Fibroblast of skin of scalp (primary cell): Measurements from ENCODE around the gene TRHDE.

Experiments
- DNase-seq: peaks from one replicate; pipeline ENCODE4 v3.0.0-alpha.2; 2013

TRHDE gene

DNA sequence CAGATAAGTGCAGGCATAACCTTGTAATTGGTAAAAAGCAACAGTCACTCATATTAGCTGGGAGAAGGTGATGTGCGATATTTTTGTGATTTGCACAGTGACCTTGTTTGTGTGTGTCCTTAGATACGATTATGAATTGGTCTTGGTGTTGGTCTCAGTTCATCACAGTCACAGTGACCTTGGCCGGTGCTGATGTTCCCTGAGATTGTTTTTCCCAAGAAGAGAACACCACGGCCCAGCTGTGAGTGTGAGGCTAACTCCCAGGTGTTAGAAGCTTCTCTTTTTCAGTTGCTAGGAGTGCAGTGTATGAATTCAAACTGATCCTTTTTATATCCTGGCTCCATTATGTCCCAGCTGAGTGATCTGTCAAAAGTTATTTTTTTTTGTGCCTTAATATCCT lies 46.2 kb downstream of the TRHDE start:
- no peak for DNase-seq

DNA sequence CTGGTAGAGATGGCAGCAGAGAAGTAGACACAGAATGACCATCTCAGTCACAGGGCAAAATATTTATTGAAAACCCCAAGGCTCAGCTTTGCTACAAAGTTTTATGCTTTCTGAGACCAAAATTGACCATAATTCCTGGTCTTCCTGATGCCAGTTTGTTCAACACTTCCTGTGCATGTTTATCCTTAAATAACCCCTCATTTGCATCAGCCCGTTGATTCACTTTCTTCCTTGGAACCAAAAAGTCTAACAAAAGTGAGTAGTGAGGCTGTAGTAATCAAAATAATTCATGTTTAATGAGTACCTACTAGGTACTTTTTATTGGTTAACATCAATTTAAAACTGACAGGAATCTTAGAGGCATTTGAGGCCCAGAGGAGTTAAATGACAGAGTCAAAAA lies 51.7 kb downstream of the TRHDE start:
- peak; percentile 26 for DNase-seq

DNA sequence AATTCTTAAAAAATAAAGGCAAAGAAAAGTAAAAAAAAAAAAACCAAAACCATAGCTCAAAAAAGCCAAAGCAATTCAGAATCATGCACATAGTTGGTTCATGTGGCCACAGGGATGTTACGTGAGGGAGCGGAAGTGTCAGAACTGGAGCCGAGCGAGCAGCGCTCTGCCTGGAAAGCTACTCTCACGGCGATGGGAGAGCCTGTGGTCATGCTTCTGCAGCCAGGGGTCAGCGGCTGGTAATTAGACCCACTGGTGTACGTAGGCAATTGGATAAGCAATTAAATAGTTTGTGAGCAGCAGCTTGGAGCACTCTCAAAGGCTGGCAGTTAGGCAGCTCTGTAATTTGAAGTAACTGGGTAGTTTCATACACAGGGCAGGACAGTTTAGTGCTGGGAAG lies 58.1 kb downstream of the TRHDE start:
- DNase-seq = no peak

DNA sequence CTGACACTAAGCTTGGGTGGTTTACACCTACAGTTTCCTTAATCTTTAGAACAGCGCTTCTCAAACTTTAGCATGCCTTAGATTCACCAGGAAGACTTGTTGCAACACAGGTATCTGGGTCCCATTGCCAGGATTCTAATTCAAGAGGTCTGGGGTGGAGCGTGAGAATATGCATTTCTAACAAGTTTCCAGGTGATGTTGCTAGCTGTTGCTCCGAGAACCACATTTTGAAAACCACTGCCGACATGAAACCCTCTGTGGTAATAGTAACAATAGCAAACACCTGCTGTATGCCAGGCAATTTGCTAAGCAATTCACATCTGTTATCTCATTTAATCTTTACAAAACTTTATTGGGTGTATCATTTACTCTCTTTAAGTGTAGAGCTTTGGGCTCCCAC lies 58.6 kb downstream of the TRHDE start:
- no peak for DNase-seq

DNA sequence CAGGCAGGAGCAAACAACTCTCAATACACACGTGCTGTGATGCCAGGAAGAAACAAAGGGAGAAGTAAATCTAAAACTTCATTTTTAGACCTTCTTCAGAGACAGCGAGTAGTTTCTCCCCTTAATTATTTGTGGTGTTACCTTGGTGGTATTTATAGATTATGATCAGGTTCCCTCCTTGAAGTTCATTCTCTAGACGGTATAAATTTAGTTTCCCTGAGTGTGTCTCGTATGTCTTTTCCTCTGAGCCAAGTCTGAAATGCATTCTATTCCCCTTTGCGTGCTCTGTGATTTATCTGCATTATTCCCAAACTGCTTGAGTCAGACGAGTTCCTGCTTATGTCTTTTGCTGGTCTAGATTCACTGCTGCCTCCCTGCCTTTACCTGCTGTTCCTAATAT lies 65.2 kb downstream of the TRHDE start:
- DNase-seq = no peak

DNA sequence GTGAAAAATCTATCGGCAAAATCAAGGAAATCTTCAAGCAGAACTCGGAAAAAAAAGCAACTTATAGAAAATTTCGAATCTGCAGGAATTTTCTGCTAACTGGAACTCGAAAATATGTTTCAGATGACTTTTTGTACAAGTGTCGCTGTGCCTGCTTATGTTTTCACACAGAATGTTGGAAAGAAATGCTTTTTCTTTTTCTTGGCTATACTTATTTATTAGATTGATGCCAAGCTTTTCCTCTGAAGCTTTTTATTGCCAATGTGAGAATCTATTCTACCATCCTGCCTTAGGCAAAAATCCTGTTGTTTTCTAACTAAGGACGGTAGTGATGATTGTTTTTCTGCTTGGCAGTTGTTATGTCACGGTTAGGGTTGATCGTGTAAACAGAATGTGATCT lies 65.8 kb downstream of the TRHDE start:
- DNase-seq = no peak

DNA sequence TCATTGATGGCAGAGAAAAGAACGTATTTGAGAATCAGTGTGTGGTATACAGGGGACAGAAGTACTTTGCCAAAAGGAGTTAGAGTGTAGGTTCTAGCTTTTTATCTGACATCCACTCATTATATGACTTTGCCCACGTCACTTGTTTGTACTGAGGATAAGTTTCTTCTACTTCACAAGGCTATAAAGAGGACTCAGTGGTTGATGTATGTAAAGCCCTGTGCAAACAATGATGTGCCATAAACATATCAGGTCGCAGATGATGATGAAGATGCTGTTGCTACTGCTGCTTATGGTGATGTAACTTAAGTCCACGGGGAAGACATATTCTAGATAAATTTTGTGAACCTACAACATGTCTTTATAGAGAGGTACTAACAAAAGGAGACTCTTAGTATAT lies 66.3 kb downstream of the TRHDE start:
- DNase-seq = no peak

DNA sequence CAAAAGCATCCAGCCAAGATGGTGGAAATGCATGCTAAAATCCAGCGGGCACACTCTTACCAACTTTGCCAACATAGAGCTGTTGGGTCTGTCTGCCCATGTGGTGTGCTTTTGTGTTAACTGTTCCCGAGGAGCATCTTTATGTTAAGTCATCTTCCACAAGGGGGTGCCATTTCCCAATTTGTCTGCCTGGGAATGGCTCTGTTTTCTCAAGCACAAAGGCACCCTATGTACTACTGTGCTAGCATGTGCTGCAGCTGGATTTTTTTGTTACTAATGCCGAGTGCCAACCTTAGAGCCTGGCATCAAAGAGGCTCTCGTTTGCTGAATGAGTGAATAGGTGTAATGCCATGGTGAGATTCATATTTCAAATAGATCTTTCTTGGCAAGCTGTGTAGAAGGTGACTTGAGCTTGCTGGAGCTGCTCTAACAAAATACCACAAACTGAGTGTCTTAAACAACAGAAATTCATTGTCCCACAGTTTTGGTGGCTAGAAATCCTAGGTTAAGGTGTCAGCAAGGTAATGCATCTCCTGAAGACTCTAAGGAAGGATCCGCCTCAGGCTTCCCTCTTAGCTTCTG lies 74.3 kb downstream of the TRHDE start:
- peak; percentile 75 for DNase-seq

DNA sequence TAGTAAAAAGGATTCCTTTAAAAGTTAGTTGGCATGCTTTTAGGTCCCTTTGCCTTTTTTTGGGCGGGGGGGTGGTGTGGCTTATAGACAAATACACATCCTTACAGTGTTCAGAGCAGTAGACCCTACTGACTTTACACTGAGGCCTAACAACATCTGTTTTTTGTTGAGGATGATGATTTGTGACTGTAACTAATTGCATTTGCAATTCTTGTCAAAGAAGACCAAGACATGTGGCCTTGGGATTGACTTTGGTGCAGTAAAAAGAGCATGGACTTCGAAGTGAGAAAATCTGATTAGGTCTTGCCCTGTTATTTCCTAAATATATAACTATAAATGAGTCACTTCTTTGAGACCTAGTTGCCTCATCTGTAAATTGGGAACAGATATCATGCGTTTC lies 77.3 kb downstream of the TRHDE start:
- no peak for DNase-seq

DNA sequence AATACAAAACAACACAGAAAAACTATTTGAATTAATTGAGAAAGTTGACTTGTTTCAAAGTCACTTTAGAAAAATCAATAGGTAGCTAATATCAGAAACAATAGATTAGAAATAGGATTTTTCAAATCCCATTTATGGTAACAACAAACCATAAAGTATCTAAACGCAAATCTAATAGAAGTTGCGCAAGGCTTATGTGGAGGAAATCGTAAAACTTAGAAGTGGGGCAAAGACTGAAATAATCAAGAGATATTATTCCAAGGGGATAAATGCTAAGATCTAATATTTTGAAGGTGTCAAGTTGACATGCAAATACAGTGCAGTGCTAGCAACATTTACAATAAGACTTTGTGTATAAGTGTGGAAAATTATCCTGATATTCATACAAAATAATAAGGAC lies 87.2 kb downstream of the TRHDE start:
- no peak for DNase-seq

DNA sequence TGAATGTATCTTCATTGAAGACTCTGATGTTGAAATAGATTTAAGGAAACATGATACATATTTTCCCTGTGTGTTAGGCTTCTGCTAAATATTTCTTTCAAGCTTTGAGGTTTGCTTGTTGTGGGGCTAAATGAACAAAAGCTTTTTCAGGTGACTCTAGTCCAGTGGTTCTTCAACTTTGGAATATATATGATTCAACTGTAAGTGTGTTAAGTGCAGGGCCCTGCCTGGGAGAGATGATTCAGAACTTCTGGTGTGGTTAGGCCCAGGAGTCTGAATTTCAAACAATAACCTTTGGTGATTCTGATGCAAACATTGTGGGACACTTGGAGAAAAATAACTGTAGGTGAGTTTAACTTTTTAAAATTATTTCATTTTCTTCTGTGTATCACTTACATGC lies 93.0 kb downstream of the TRHDE start:
- DNase-seq = no peak

DNA sequence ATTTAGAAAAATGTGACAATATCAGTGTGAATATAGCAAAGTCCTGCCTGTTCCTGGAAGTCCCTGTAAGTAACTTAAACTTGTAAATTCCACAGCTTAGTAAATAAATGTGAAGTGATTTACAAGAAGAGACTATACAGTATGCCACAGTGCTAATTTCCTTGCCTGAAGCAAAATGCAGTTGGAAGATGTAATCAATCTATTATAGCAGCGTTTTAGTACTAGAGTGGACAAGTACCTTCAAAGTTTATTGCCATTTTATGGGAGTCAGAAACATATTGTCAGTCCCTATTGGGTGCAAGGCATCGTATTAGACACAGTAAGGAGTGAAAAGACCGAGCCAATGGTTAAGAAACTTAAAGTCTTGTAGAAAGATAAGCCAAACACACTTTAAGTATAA lies 94.1 kb downstream of the TRHDE start:
- no peak for DNase-seq

DNA sequence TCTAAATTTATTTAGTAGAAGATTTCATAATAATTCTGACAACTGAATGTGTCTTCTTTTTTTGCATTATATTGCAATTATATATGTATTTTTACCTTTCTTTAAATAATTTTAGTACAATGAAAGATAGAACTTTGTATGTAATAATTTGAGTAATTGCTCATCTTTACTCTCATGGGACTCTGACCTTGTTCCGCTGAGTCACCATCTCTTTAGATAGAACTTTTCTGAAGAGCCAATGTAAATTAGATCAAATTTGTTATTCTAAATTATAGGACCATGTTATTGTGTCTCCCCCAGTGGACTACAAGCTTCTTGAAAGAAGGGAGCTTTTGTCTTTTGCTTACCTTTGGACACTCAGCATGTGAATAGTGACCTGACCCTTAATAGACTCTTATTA lies 96.1 kb downstream of the TRHDE start:
- no peak for DNase-seq

DNA sequence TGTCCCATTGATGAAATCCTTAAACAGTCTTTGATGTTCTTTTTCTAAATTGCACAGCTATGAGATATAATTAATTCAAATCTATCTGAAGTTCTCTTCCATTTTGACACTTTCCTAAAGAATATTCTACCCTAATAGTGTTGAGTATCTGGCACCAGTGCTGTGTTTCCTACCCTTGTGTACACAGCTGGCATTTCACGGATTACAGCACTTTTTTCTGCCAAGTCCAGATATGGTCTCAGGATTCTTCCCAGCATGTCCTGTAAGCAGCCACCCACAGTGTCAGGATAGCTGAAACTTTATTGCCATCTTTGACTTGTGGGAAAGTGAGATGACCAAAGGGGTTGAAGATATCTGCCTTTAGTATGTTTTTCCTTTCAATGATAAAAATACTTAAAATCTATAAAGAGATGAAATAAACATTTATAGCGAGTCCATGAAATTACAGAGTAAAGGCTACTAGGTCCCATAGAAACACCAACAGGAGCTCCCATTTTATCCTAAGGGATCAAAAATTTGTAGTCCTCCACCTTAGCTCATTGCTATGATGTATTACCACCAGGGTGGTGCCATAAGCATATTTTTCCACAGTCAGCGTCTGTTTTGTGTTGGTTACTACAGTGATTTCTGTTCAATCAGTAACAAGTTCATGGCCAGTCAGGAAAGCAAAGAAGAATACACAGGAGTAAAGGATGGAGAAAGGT lies 96.7 kb downstream of the TRHDE start:
- DNase-seq = no peak

DNA sequence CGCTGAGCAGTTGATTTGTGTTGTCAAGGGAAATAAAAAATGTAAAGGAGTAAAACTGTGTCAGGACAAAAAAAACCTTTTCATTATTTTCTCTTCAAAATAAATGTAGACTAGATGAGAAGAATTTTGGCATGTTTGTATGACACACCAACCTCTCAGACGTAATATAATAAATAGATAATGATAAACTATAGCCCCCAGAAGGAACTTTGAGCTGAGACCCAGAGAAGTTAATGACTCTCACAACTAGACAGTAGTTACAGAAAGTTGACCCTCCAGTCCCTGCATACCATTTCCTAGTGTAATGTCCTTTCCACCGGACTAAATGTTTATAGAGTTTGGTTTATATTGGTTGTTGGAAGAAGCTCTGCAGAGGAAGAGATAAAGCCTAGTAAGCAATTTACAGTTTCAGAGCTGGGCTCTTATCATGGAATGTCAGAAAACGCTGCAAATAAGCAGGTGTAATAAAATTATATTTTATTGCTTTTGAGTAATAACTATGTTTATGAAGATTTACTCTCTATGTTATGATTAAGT lies 97.3 kb downstream of the TRHDE start:
- DNase-seq = no peak

DNA sequence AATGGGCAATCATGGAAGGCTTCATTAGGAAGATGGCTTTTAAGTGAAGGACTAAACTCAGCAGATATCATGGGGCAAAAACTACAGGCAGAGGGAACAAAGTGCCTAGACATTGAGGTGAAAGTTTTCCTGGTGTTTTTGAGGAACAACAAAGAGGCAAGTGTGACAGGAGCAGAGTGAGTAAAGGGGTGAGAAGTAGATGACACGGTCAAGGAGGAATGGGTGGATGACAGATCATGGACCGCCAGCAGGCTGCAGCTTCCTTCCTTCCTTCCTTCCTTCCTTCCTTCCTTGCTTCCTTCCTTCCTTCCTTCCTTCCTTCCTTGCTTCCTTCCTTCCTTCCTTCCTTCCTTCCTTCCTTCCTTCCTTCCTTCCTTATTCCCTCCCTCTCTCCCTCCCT lies 108.3 kb downstream of the TRHDE start:
- no peak for DNase-seq

DNA sequence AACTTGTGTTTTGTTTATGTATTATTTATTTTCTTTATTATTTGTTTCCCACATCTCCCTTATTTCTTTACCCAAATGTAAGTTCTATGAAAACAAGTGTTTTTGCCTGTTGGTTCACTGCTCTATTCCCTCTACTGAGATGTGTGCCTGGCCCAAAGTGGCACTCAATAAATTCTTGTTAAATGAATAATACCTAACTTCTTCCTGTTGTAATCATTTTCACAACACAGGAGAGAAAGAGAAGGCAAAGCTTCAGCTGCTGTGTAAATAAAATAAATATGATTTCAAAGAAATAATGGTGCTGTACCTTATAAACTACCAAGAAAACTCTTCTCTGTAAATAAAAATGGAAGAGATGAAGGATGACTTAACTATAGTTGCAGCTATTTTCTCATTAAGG lies 116.2 kb downstream of the TRHDE start:
- DNase-seq = no peak

DNA sequence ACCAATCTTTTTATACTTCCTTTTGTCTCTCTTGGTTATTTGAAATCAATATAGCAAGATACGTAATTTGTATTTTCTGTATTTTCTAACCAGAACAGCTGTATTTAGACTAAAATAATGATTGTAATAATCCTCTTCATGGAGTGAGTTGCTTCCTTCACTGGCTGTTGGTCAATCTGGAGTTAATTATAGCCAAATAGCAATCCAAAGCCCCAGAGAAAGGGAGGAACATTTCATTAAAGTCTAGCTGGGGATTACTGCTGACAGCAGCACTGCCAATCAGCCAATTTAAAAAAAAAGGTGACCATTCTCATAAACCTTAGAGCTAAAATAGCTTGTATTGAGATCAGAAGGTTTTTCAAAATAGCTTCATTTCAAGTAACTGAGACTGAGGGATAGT lies 118.0 kb downstream of the TRHDE start:
- peak; percentile 22 for DNase-seq

DNA sequence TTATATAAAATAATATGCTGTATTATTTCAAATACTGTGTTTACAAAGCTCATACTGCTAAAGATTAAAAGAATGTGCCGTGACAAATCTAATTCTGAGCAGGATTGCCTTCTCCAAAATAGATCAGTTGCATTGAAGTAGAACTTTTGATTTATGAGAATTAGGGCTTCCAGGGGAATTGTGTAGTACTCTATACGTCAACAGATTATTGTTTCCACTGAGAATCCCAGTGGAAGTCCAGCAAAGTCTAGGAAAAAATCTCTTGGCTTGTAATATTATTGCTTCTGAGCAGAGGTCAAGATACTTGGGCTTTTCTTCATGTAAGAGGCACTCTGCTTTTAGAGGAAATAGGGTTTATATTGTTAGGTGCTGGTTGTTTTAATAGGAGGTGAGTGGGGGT lies 133.9 kb downstream of the TRHDE start:
- no peak for DNase-seq

DNA sequence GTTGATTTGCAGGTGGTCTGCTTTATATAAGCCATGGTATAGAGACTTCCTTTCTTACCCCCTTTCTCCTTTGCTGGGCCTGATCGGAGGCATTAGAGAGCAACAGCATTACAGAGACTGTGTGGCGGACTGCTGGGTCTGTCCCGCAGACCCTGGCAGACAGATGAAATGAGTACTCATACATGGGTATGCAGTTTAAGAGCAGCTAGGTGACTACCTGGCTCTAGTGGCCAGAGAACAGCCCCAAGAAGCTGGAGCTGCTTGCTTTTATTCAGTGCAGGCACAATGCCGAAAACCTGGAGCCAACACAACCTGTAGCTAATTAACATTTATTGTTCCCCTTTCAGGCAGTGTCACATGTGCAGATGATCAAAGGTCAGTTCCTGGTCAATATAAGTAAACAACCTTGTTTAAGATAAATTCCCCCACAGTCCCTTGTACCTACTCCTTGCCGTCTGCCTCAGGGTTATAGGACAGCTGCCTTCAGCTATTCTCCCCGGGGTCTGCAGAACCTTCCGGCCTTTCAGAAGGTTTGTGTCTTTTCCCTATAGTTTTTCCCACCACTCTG lies 160.0 kb downstream of the TRHDE start:
- no peak for DNase-seq

DNA sequence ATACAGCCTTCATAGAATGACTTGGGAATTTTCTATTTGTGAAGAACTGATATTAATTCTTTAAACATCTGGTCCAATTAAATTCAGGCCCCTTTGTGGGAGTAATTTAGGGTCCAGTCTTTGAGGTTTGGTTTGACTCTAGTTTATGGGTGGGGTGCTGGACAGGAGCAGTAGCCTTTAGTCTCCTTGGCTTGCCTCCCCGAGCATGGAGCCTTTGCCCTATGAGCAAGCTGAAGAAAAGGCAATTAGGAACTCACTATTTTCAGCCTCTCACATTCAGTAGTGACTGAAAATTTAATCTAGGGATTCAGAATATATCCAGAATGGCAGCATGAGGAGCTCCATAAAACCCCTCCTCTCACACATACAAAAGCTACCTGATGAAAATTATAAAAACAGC lies 161.1 kb downstream of the TRHDE start:
- no peak for DNase-seq

DNA sequence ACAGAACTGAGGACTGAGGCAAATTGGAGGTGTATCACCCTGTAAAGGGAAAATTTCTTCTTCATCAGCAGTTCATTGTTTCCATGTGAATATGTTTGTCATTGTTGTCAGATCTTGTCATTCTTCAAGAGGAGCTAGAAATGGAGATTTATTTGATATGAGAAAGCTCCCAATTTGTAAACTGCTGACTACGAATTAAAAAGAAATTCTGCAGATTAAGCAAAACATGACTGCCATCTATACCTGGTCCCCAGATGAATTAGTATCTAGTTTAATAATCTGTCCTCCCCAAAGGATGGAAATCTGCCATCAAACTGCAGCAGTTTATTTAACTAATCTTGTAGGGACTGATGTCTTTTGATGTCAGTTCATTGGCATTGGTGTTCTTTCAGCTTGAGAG lies 162.8 kb downstream of the TRHDE start:
- no peak for DNase-seq

DNA sequence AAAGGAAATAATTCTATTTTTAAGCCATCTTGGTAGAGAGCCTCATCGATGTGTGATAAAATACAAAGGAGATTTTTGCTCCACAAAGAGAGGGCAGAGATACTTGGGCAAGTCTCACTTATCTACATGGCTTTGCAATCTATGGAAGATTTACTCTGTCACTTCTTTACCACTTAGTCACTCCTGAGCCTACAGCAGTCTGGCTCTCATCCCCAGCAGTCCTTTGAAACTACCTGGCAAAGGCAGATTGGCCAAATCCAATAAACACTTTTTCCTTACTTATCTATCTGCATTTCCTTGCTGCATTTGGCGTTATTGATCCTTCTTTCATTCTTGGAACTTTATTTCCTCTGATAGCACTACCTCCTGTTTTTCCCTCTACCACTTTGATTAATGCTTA lies 170.0 kb downstream of the TRHDE start:
- no peak for DNase-seq

DNA sequence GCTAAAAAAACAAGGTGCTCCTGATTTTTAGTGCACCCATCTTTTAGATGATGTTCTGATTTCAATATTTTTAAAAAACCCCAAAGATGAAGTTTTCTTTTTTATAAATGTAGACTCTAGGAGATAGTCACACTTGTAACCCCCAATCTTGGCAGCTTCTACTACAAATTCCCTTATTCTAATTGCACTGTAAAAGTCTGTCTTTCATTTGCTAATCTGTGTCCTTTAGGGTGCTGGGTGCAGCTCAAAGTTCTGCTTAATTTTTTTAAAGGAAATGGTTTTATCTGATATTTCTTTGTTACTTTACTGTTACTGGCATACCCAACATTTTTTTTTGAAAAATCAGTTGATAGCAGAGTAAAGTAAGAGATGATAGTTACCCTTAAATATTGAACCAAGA lies 172.0 kb downstream of the TRHDE start:
- no peak for DNase-seq
